NCI-H2196 treated with DMSO at 0.1 percent for 48 hours (cell line): Measurements from ENCODE around the gene ASTN2.

ENCODE experiments used
- DNase-seq: peaks from one replicate; lab custom pipeline; 2025; ENCODE audit not compliant: unreplicated experiment; lab: John Stamatoyannopoulos, UW

Gene ASTN2

GRCh38 chr9:117415358-117415914 is 579 bp upstream of the ASTN2 start:
- no peak for DNase-seq

DNA sequence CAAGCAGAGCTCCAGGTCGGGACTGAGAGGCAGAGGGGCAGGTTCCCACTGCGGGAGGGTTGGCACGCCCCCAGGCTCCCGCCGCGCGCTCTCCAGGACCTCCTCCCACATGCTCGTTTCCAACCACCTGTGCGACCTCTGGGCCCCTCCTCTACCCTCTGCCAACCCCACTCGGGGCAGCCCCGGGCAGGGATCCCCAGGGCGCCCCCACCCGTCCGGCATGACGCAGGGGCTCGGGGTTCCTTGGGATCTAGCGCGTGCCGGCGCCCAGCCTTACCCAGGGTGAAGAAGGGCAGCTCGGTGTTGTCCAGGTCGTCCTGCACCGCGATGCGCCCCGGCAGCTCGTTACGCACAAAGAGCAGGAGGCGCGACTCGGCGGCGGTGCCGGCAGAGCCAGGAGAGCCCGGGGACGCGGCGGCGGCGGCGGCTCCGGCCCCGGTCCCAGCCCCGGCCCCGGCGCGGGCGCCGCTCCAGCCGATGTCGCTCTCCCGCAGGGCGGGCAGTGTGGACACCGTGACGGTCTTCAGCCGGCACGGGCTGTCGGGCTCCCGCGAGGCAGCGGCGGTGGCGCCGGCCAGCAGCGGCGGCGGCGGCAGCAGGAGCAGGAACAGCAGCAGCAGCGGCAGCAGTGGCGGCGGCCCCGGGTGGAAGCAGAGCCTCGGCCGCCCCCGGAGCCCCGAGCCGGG is 494 bp downstream of the ASTN2 start:
- no peak for DNase-seq

- DNase-seq = no peak
These were observed 1.3 kb downstream of the ASTN2 start for GRCh38 chr9:117413346-117414219.

GRCh38 chr9:117412841-117413240 is 2.0 kb downstream of the ASTN2 start:
- DNase-seq = no peak

GRCh38 chr9:117412006-117412715 is 2.7 kb downstream of the ASTN2 start:
- DNase-seq = peak; percentile 68

DNA sequence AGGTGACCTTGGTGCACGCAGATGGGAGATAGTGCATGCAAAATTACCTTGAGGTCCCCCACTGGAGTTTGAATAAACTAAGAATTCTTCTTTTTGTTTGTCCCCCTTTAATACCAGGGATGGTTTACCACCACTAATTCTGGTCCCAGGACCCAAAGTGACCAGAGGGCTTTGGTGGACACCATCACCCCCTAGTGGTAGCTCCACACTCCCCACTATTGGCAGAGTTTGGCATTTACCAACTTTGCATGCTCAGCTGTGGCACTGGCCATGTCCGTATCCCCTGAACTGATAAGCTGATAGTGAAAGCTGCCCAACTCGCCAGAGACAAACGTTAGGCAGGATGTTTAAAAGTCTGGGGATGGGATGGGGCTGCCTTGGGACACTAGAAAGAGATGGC is 3.3 kb downstream of the ASTN2 start:
- DNase-seq = peak; percentile 74

- DNase-seq = no peak
These were observed 5.5 kb downstream of the ASTN2 start for GRCh38 chr9:117409321-117409720.

DNA sequence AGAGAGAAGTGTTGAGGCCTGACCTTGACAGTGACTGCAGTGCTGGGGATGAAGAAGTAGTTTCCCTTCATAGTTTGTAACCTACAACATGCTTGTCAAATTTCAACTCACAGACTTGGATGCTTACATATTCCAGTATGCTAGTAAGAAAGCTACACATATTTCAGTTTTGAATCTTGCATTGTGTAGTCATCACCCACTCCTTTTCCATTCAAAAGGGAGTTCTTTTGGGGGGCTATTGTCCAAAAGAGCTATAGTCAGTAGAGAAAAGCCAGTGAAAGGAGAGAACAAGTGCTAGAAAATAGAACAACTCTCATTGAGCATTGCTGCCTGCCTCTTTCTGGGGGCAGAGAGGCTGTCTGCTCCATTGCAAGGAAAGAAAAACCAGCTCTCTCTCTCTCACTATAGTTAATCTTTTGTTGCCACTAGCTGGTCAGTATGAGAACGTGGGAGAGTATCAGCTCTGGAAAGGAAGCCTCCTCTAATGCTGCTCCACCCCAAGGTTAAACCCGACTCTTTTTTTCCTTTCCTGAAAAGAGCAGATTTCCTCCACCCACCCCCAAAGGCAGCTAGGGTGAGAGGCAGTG is 7.3 kb downstream of the ASTN2 start:
- no peak for DNase-seq

DNA sequence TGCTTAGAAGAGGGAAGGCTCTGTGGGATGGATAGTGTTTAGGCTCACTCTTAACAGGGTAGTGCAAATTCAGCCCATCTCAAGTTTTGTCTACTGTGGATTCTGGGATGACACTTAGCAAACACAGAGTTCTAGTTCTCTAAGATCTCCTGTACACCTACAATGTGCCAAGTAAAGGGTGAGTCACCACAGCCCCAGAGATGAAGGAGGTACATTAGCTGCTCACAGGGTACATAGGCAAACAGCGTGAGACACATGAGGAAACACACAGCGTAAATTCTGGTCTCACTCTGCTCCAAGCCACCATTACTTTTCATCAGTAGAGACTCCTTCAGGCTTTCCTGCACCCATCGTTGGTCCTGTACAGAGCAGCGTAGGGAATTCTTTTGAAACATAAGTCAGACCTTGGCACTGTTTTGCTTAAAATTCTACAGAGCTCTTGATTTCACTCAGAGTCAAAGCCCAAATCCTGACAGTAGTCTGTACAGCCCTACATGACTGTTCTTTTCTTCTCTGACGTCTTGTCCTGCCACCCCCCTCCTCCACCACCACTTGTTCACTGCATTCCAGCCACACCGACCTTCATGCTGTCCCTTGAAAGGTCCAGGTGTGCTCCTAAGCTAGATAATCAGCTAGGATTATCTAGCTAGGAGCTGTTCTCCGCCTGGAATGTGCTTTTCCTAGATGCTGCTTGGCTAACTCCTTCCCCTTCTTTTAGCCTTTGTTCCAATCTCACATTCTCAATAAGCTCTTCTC is 8.7 kb downstream of the ASTN2 start:
- no peak for DNase-seq

GRCh38 chr9:117403848-117404247 is 11.0 kb downstream of the ASTN2 start:
- peak; percentile 59 for DNase-seq

- peak; percentile 59 for DNase-seq
These were observed 11.4 kb downstream of the ASTN2 start for GRCh38 chr9:117403403-117403811.

DNA sequence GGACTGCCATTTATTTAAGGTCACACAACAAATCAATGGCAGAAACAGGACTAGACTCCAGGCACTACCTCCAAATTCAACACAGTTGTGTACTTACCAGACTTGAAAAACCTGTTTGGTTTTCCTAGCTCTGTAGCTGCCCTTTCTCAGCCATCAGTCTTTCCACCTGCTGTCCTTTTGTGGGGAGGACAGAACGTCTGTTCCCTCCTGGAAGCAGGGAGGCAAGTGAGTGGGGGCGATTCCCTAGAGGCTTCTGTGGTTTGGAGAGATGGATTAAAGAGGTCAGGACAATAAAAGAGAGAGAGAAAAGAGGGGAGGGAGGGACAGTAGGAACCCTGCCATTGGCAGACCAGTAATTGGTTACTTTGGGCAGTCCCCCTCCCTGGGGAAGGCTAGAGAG is 14.7 kb downstream of the ASTN2 start:
- peak; percentile 82 for DNase-seq

DNA sequence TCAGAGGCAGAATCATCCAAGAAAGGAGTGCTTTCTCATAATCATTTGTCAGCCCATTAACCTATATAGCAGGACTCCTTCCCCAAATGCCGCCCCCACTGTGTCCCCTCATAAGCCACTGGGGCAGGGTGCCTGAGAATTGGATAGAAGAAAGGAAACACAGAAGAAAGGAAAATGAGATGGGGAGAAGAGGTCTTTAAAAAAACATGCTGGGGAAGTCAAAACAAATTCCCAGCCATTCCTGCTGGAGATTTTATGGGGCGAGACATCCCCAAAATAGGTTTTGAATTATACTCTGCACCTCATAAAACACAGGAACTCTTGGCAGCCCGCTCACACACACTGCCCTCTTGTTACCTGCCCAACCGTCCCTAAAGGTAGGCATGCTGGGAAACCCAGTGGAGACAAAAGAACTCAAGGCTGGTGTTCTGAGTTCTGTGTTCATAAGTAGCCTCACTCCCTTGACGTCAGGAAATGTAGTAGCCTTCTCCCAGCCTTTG is 19.7 kb downstream of the ASTN2 start:
- no peak for DNase-seq

GRCh38 chr9:117394655-117395054 is 20.2 kb downstream of the ASTN2 start:
- DNase-seq = no peak

DNA sequence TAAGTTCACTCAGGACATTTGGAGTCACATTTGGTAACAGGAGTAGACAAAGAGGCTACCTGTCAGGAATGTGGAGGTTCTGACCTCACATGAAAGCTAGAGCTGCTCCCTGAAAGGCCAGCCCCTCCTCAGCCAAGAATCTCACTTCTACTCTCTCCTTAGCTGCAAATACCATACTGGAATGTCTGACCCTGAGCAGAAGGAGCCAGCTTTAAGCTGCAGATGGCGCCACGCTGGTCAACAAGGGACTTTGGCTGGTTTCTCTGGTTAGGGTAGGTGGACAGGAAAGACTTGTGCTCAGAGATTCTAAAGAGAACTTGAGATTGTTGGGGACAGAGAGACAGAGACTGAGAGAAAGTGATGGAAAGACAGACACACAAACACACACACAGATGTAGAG is 21.9 kb downstream of the ASTN2 start:
- no peak for DNase-seq

- no peak for DNase-seq
These were observed 27.4 kb downstream of the ASTN2 start for GRCh38 chr9:117387422-117387821.

DNA sequence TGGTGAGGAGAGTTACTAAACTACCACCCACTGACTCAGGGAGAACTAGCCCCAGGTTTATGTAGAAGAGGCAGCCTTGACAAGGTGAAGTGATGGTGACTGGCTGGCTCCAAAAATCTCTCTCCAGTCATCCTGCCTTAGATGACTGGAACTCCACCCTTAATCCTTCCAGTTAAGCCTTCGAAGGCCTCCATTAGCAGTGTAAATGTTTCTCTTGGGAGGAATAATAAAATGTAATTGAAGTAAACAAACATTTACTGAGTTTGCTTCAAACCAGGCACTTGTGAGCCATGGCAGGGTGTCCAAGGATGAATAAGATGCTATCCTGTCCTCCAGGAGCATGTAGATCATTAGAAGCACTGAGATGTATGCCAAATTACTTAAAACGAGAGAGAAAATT is 35.5 kb downstream of the ASTN2 start:
- no peak for DNase-seq

GRCh38 chr9:117377046-117377445 is 37.8 kb downstream of the ASTN2 start:
- DNase-seq = no peak

DNA sequence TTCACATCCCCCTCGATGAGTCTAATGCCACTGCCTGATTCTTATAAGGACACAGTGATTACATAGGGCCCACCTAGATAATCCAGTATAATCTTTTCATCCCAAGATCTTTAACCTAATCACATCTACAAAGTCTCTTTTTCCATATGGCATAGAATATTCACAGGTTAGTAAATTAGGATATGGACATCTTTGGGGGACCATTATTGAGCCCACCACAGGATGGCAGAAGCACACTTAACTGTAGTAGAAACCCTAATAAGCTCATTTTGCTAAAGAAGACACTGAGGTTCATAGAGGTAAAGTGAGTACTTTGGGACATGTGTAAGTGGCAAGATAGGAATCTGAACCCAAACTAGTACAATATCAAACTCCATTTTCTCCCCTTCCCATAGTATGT is 38.9 kb downstream of the ASTN2 start:
- no peak for DNase-seq

DNA sequence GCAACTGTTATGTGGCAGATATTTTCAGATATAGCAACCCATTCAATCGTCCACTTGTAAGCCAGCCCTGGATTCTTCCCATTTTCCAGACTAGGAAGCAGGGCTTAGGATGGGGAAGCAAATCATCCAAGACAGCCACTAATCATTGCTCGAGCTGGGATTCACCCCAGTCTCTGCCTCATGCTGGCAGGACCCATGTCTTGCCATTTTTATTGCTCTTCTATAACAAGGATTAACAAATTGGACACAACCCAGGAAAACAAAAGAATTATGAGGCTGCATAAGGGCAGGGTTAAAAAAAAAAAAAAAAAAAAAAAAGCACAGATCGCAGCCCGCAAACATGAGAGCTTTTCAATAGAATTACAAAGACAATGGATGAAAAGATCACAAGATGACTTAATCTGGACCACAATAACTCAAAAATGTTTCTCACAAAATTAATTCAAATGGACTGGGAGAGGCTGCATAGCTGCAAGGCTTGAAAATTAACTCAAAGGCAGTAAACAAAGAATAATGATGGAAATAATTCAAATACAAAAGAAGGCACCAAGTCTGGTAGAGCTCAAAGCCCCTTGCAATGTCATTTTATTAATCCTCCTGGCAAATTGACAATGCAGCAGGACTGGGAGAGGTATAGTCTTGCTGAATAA is 40.7 kb downstream of the ASTN2 start:
- DNase-seq = no peak
